Loucy (cell line): ENCODE measurements around the gene SLC38A10.

Experiments
- H2AFZ ChIP-seq: fragments of 200-600 bp; sonication (generic); 2 replicates; pipeline ENCODE4 v1.6.0; 2016; ENCODE audit warnings: antibody characterized with exemption, mild to moderate bottlenecking, low read length, moderate library complexity
- H3F3A ChIP-seq: fragments of 200-600 bp; 2 replicates; pipeline ENCODE4 v1.6.0; 2016; ENCODE audit warnings: antibody characterized with exemption, low read depth, mild to moderate bottlenecking
- H3K27me3 ChIP-seq: fragments of 200-600 bp; sonication (generic); 2 replicates; pipeline ENCODE4 v1.6.1; 2014; ENCODE audit warnings: low read length, mild to moderate bottlenecking; ENCODE audit not compliant: insufficient read depth, poor library complexity, severe bottlenecking
- H3K36me3 ChIP-seq: fragments of 200-600 bp; sonication (generic); 2 replicates; pipeline ENCODE4 v1.6.1; 2016; ENCODE audit warnings: low read length; ENCODE audit not compliant: insufficient read depth
- H3K4me1 ChIP-seq: fragments of 200-600 bp; sonication (generic); 2 replicates; pipeline ENCODE4 v1.5.1; 2014; ENCODE audit warnings: low read length, mild to moderate bottlenecking; ENCODE audit not compliant: insufficient read depth, poor library complexity, severe bottlenecking
- H3K4me2 ChIP-seq: fragments of 200-600 bp; sonication (generic); 2 replicates; pipeline ENCODE4 v1.6.0; 2014; ENCODE audit warnings: antibody characterized with exemption, low read length, low read depth, mild to moderate bottlenecking; ENCODE audit not compliant: poor library complexity, severe bottlenecking
- H3K4me3 ChIP-seq: fragments of 200-600 bp; sonication (generic); 2 replicates; pipeline ENCODE4 v1.5.1; 2014; ENCODE audit warnings: low read length, mild to moderate bottlenecking, mixed read lengths; ENCODE audit not compliant: poor library complexity, severe bottlenecking
- H3K79me2 ChIP-seq: fragments of 200-600 bp; sonication (generic); 2 replicates; pipeline ENCODE4 v1.6.1; 2014; ENCODE audit warnings: low read length; ENCODE audit not compliant: insufficient read depth
- H3K9ac ChIP-seq: fragments of 200-600 bp; sonication (generic); 2 replicates; pipeline ENCODE4 v1.6.0; 2014; ENCODE audit warnings: mild to moderate bottlenecking, low read depth, low read length, moderate library complexity; ENCODE audit not compliant: poor library complexity, severe bottlenecking
- H3K9me2 ChIP-seq: fragments of 200-600 bp; sonication (generic); replicated peaks from 2 replicates; pipeline ENCODE4 v1.6.1; 2016; ENCODE audit warnings: low read depth, low read length, mixed read lengths
- H3K9me3 ChIP-seq: fragments of 200-600 bp; sonication (generic); 2 replicates; pipeline ENCODE4 v1.6.1; 2014; ENCODE audit warnings: mild to moderate bottlenecking, antibody characterized with exemption, low read length, low read depth; ENCODE audit not compliant: insufficient read depth
- H4K20me1 ChIP-seq: fragments of 200-600 bp; sonication (generic); 2 replicates; pipeline ENCODE4 v1.6.0; 2014; ENCODE audit warnings: antibody characterized with exemption, low read length, mild to moderate bottlenecking; ENCODE audit not compliant: insufficient read depth, poor library complexity, severe bottlenecking
- EZH2phosphoT487 ChIP-seq: fragments of 200-600 bp; IDR thresholded peaks from 2 replicates; pipeline ENCODE4 v1.6.1; 2018; ENCODE audit warnings: antibody characterized with exemption, mild to moderate bottlenecking, moderate library complexity, borderline replicate concordance
- TF ChIP-seq, protein P1 (sequence below): fragments of 200-600 bp; sonication (generic); conservative IDR thresholded peaks from 2 replicates; pipeline ENCODE4 v1.5.1; 2014; ENCODE audit warnings: mild to moderate bottlenecking, antibody characterized with exemption, low read length

SLC38A10 gene

DNA sequence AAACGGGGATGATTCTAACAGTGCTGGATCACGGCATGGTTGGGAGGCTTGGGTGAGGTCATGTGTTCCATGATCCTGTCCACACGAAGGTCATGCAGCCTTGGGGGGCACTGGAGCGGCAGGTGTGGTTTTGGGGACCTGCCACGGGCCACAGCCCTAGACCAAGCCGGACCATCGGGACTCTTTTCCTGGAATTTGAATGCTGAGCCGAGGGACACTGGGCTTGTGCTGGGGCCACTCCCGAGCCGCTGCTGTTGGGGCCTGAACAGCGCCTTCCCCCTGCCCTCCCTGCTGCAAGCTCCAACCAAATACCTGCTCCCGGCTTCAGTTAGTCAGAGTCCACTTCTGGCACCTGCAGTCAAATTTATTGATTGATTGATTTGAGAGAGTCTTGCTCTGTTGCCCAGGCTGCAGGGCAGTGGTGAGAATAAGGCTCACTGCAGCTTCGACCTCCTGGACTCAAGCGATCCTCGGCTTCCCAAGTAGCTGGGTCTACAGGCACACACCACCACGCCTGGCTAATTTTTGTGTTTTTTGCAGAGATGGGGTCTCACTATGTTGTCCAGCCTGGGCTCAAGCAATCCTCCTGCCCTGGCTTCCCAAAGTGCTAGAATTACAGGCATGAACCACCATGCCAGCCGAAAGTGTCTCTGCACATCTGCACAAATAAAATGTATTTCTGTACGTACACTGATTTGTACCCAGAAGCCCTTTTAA lies 37.2 kb upstream of the SLC38A10 start:
- no peaks in the 10 kb centered on the region for H3K9me3 ChIP-seq
- H3K4me2 ChIP-seq = no peak overlapping the region
- H3K4me1 ChIP-seq = peaks cover 18% of the 10 kb centered on the region
- H3K27me3 ChIP-seq = no peaks in the 10 kb centered on the region
- H3K9me2 ChIP-seq = no peaks in the 10 kb centered on the region
- H3F3A ChIP-seq = no peaks in the 10 kb centered on the region
- no peaks in the 10 kb centered on the region for H3K36me3 ChIP-seq
- no peak overlapping the region for H2AFZ ChIP-seq
- TF ChIP-seq EZH2phosphoT487 = no peak
- TF ChIP-seq, protein P1, sequence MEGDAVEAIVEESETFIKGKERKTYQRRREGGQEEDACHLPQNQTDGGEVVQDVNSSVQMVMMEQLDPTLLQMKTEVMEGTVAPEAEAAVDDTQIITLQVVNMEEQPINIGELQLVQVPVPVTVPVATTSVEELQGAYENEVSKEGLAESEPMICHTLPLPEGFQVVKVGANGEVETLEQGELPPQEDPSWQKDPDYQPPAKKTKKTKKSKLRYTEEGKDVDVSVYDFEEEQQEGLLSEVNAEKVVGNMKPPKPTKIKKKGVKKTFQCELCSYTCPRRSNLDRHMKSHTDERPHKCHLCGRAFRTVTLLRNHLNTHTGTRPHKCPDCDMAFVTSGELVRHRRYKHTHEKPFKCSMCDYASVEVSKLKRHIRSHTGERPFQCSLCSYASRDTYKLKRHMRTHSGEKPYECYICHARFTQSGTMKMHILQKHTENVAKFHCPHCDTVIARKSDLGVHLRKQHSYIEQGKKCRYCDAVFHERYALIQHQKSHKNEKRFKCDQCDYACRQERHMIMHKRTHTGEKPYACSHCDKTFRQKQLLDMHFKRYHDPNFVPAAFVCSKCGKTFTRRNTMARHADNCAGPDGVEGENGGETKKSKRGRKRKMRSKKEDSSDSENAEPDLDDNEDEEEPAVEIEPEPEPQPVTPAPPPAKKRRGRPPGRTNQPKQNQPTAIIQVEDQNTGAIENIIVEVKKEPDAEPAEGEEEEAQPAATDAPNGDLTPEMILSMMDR = no peak
- no peak overlapping the region for H3K4me3 ChIP-seq
- no peaks in the 10 kb centered on the region for H3K79me2 ChIP-seq
- no peaks in the 10 kb centered on the region for H4K20me1 ChIP-seq
- no peak overlapping the region for H3K9ac ChIP-seq

DNA sequence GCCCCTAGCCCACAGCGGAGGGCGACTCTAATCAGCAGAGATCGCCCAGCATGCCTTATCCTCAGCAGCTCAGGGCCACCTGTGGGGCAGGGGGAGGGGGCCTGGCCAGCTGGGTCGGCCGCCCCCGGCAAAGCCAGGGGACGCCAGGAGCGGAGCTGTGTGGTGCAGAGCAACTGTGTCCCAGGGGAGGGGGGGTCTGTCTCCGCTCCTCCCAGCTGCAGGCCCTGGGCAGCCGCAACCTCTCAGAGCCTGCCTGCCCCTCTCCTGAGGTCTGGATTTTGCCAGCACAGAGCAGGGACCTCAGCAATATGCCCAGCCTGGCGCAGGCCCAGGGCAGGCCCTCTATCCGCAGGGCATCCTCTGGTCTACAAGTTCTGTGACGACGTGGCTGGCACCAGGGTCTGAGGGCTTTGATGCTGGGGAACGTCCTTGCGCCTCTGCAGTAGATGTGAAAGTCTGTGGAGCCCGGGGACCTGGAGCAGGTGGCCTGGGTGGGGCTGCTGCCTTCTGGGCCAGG lies 36.5 kb upstream of the SLC38A10 start:
- H3K4me3 ChIP-seq = no peak overlapping the region

DNA sequence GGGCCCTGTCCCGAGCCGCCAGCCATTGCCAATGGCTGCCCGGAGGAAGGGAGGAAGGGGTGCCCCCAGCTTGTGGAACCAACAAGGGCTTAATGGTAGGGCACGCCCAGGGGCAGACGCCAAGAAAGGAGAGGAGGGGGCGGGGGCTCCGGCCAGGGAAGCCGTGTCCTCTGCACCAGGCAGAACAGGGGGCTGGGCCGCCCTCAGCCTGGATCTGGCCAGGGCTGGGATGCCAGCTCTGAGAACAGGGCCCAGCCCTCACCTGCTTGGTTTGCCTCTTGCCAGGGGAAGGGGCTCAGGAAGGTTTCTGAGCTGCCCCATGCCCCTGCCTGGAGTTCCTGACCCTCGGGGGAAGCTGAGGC lies 35.8 kb upstream of the SLC38A10 start:
- no peak for TF ChIP-seq EZH2phosphoT487
- TF ChIP-seq, protein P1 = no peak
- Histone ChIP-seq H3K9me3 (no peaks in the 10 kb centered on the region), H3K4me2 (no peak overlapping the region), H4K20me1 (no peaks in the 10 kb centered on the region), H3K36me3 (no peaks in the 10 kb centered on the region), H2AFZ (no peak overlapping the region), H3K9ac (no peak overlapping the region), H3K4me1 (peaks cover 18% of the 10 kb centered on the region), H3K79me2 (no peaks in the 10 kb centered on the region), H3K9me2 (no peaks in the 10 kb centered on the region), H3K4me3 (no peak overlapping the region), H3K27me3 (no peaks in the 10 kb centered on the region), H3F3A (no peaks in the 10 kb centered on the region)

More for the DNA sequence above, 36.5 kb upstream of the SLC38A10 start:
- H3K9me2 ChIP-seq = no peaks in the 10 kb centered on the region
- H2AFZ ChIP-seq = no peak overlapping the region
- no peak overlapping the region for H3K9ac ChIP-seq
- H3K79me2 ChIP-seq = no peaks in the 10 kb centered on the region
- no peaks in the 10 kb centered on the region for H3K27me3 ChIP-seq
- H3K36me3 ChIP-seq = no peaks in the 10 kb centered on the region
- no peak for TF ChIP-seq EZH2phosphoT487
- TF ChIP-seq, protein P1 = no peak
- no peaks in the 10 kb centered on the region for H4K20me1 ChIP-seq
- no peak overlapping the region for H3K4me2 ChIP-seq
- no peaks in the 10 kb centered on the region for H3K9me3 ChIP-seq
- H3F3A ChIP-seq = no peaks in the 10 kb centered on the region
- peaks cover 18% of the 10 kb centered on the region for H3K4me1 ChIP-seq
